GM21529 (cell line): ENCODE data around the gene ZFYVE21.

Source experiments
- ATAC-seq: cut with Tn5 transposase; IDR thresholded peaks from one replicate; pipeline ENCODE4 v1.9.1; 2021; ENCODE audit not compliant: unreplicated experiment

The ZFYVE21 gene

DNA sequence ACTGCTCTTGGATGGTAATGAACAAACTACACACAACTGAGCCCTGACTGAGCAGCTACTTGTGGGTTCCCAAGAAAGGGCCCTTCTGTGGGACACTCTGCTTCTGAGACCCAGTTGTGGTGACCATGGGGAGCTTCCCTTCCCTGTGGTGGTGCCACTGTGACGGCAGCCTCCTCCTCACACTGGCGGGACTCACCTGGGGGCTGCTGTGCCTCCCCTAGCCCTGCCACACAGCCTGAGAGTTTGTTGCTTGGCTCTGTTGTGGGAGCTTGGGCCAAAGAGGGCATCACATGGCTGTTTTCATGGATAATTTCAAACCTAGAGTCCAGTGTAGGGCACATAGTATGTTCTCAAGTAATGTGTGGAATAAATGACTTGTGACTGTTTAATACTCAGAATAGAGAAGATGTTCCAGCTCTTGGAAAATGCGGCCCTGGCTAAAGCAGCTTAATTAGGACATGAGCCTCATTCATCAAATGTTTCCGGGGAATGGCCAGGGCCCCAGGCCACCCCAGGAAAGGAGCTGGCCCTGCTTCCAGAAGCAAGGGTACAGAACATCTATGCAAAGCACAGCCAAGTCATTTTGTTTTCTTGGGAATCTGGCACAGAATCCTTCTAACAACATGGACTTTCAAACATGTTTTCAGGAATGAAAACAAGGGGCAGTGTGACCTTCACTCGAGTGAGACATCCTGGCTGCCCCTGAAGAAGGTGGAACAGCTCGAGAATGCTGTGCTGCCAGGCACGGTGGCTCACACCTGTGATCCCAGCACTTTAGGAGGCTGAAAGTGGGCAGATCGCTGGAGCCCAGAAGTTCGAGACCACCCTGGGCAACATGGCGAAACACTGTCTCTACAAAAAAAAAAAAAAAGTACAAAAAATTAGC lies 21.2 kb downstream of the ZFYVE21 start:
- ATAC-seq = no peak

DNA sequence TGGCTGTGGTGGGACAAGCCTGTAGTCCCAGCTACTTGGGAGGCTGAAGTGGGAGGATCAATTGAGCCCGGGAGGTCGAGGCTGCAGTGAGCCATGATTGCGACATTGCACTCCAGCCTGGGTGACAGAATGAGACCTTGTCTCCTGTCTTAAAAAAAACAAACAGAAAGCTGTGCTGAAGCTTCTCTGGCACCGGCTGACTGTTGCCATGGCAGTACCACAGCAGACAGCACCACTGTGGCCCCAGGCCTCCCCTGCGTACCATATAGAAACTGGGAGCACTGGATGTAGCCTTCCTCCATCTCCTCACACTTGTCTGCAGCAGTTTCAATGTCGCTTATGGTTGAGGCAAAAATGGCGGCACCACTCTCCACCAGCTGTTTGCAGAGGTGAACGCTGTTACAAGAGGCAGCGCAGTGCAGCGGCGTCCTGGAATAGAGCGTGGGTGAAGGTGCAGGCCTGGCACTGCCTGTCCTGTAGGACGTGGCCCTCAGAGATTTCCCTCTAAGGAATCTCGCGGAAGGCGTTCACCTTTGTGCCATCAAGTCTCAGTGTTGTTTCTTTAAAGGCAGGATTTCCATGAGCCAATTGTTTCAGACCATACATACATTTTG lies 21.9 kb downstream of the ZFYVE21 start:
- ATAC-seq = no peak

DNA sequence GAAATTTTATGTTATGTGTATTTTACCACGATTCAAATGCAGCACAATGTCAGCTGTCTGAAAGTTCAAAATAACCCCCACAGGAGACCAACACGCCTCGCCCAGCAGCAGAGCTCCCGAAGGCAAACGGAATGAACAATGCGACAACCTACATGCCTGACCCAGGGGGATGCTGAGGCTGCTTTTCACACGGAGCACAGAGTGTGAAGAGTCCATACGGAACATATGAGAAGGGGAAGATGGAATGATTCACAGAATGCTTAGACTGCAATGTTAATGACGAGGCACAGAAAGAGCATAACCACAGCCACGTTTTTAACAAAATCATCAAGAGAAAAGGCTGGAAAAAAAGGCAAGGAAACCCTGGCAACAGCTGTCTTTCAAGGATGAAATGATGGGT lies 22.6 kb downstream of the ZFYVE21 start:
- no peak for ATAC-seq

DNA sequence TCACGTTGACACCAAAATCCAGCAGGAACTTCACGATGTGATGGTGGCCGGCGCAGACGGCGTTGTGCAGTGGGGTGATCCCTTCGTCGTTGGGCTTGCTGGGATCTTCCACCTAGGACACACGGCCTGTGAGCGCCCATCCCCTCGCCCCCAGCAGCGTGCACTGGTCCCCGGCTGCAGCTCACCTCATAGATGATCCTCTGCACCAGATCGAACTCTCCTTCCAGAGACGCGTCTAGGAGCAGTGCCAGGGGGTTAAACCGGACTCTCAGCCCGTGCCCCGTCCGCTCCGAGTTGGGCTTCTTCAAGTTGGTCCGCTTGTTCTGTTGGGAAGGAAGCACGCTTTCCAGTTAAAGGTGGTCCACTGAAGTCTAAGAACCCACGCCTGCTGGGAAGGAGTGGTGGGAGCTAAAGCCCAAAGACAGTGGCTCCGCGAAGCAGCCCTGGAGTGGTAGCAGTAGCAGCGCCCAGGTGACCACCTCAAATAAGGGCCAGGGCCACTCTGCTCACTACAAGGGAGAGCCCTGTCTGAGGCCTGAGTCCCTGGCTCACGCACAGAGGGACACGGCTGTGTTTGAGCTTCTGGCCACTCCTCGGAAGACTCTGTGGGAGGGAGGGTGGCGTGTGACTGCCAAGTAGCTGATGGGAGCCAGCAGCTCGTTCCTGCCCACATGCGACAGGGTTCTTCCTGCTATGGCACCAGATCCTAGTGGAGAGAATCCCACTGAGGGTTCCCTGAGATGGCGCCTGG lies 23.3 kb downstream of the ZFYVE21 start:
- no peak for ATAC-seq

DNA sequence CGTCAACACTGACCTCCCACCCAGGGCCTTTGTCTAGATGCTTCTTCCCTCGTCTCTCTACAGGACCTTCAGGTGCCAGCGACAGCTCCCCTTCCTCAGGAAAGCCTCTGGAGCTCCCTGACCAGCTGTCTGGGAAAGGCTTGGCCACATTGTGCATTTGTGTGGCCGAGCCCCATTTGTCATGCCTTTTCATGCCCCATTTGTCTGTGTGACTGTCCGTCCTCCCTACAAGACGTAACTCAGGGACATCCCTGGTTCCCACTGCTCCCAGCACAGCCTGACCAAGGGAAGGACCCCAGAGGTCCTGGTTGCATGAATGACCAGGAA lies 23.8 kb downstream of the ZFYVE21 start:
- no peak for ATAC-seq

DNA sequence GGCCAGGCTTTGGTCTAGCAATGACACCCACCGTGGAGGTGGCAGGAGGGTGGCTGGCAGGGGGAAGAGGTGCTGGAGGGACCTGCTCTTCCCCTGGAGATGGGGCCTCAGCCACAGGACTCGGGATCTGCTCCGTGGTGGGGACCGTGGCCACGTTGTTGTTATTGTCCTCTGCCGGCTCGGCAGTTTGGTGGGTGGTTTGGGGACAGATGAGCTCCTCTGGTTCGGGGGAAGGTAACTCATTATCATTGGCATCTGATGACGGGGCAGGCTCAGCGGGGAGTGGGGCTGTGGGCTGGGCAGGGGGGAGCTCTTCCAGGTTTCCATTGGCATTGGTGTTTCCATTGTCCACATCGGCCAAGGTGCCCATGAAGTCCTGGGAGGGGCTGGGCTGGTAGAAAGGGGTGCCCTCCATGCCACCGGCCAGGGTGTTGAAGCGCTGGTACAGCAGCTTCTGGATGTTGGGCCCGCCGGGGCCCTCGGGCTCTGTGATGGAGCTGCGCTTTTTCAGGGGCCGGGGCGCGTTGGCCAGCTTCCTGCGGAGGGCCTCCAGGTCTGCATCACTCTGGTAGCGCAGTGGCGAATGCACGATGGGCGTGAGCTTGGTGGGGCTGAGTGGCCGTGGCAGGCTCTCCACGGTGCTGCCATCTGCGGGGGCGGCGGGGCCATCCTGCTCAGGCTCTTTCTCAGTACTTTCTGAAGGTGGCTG lies 24.3 kb downstream of the ZFYVE21 start:
- no peak for ATAC-seq

DNA sequence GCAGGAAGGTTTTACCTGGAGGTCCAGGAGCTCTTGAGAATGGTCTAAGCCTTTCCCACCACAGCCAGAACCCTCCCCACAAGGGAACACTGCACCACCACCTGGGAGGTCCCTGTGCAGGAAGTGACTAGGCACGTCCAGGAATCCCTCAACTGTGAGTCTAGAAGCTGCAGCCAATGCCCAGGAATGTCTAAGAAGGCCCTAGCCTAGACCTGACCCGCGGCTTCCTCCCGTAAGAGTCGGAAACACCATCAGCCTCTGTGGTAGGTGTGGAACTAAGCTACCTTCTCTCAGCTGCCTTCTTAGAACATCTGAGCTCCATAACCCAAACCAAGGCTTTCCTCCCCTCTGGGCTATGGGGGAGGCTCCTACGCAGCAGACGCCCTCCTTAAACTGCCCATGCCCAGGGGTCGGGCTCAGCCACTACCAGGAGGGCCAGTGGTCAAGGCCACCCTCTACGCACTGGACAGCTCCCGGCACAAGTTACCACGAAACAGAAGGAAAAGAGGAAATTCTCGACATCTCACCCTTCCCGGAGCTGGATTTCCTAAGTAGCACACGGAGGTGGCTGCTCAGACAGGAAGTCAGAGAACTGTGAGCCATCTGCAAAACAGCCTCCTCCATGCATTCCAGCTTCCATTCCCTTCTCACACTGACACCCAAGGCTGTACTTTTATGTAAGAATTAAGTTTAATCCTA lies 25.5 kb downstream of the ZFYVE21 start:
- no peak for ATAC-seq

DNA sequence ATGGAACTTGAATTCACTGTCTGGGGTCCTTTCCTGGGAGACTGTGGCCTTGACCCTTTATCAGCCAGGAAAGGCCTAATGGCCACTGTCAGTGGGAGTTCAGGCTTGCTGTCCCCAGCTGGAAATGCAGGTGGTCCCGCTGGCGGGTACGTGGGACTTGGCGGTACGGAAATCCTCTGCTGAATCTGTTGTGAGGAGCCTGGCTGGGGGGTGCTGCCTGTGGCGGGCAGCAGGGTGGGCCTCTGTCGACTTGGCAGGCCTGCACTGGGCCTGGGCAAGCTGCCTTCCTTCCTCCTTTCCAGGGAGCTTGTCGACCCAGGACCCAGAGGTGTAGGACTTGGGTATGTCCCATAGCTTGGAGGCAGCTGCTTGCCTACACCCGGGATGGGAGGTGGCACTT lies 26.3 kb downstream of the ZFYVE21 start:
- ATAC-seq = no peak

DNA sequence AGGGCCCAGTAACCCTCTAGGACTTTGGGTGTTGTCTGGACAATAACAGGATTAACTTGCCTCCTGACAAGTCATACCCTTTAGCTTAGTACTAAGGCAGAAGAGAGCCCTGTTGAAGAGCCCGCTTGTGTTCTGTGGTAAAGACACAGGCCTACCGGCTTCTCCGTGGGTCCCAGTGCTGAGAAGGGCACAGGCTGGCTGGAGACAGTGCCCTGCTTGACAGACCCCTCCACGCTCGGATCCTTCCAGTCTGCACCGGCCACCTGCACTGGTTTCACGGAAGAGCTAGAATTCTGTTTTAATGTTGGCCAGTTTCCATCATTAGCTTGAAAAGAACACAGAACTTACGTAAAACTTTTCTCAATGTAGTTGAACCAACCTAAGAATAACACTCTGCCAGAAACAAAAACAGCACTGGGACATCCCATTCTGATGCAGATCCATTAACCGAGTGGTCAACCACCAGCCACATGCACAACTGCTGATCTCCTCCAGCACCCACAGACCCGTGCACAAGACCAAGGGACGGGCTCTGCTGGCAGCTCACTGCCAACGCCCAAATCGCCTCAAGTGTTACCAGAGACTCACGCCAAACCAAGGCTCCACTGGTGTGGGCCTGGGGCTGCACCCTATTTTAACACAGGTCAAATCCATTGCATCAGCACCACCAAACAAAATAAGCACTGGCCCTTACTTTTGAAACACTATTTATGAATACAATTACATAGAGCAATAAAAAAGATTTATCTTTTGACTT lies 27.1 kb downstream of the ZFYVE21 start:
- ATAC-seq = no peak

DNA sequence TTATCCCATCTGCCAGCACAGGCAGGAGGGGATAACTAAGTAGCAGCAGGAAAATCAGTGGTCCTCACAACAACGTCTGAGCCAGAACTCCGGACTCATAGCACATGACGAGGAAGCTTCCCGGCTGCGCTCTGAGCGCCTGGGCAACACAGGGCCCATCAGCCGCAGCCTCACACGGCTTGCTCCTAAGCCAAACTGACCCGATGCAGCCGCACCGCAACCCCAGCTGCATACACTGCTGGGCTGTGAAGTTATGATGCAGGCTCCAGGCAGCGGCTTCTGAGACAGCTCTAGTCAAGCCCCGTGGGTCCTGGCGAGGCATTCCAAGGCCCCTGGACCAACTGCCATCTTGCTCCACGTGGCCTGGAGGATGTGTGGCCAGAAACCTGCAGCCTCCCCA lies 28.1 kb downstream of the ZFYVE21 start:
- ATAC-seq = no peak

DNA sequence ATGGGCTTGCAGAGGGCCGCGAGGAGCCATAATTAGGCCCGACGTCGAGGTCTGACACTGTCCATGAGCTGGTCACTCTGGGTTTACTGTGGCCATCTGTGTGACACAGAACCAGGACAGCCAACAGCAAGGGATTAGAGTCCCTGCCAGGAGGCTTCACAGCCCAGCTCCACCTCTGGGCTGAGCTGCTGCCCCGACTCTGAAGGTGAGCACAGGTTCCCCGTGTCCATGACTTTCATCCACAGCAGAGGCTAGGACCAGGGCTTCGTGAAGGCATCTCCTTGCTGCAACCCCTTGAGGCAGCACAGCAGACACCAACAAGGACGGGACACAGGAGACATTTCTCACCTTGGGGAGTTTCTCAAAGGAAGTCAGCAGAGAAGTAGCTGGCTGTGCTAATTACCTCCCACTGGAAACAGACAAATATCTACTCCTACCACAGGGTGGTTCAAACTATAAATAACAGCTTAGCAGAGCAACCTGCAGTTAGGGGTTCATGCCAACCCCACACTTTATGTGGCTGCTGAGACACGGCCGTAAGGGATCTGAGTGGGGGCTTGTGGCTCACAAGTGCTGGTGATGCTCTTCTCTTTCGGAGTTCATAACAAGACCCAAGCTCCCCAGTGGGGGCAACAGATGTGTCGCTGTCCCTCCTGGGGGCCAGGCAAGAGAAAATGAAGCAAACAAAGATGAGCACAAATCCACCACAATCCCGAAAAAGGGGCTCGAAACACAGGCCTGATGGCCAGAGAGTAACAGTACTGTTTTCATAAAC lies 29.2 kb downstream of the ZFYVE21 start:
- ATAC-seq = no peak

DNA sequence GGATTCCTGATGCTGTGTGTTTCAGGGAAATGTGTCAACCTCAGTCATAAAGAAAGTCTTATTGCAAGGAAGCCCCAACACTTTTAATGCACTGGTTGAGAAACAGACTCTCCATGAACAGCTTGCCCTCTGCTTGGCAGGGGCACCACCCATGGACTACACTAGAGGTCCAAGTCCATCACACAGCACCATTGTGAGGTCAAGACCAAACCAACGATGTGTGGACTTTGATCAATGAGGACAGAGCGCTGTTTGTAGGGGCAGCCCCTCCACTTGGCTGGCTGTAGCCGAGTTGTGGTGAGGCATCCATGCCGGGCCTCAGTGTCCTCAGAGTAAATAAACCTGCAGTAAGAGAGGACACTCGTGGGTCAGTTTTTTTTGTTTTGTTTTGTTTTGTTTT lies 29.8 kb downstream of the ZFYVE21 start:
- ATAC-seq = no peak

DNA sequence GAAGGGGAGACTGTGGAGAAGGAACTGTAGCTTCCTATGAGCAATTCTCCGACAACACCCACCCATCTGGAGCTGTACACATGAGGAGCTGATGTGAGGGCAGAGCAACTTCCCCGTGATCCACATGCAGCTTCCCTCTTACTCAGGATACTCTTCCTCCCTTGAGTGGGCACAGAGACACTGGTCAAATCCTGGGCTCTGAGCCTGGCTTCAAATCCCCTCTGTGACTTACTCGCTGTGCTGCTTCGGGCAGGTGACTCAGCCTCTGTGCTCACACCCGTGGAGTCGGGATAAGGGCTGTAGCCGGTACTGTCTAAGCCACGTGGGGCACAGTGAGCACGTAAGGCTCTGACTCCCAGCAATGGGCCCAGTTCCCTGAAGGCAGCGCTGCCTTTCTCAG lies 31.1 kb downstream of the ZFYVE21 start:
- no peak for ATAC-seq

DNA sequence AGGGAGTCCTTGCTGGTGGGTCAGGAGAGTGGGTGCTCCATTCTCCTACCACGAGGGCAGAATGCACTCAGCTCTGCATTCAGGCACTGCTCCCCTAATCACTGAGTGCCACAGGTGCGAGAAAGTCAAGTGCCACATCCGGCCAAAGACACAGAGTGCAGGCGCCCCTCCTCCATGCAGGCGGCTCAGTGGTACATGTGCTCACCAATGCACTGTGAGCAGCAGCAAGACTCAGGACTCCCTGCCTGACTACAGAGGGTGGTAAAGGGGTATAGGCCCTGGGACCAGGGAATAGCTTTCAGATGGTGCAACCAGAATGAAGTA lies 32.9 kb downstream of the ZFYVE21 start:
- no peak for ATAC-seq

DNA sequence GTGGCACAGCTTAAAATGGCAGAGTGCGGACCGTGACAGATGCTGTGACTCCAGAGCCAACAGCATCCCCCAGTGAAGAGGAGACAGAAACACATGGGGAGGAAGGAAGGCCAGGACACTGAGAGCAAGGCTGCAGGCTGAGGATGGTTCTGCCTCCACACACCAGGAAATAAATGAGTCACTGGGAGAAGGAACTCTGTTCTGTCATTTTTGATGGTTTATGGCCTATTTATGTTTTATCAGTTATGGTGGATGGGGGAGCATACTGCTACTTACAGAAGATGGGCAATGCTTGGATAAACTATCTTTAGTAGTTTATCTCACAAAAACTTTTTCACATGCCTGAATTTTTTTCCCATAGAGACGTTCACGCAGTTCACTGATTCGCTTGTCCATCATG lies 33.8 kb downstream of the ZFYVE21 start:
- ATAC-seq = no peak

DNA sequence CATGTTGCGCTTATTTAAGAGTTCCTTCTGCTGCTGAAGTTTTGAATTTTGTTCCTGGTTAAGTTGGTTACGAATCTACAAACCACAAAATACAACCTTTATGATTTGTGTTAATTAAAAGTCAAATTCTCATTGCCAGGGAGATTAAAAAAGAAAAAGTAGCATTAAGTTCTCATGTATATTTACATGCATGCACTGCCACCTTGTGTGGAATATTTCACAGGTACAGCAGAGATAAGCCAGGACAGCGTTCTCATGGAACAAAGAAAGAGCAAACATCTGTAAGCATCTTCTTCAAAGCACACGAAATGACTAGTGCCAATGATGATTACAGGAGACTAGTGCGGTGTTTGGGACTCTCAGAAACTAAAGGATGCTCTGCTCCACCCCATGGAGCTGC lies 34.2 kb downstream of the ZFYVE21 start:
- no peak for ATAC-seq

DNA sequence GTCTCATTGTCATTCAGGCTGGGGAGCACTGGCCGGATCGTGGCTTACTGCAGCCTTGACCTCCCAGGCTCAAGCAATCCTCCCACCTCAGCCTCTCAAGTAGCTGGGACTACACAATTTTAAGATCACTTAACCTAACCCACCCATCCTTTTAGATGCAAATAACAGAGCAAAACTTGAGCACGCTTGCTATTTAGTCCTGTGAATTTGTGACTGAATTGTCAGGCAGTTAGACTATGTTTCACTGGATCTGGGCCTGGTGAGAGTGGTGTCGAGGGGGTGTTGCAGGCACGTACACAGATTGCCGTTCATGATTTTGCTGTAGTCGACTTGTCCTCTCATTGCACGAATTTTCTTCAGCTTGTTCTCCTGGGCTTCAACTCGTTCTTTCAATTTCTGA lies 38.2 kb downstream of the ZFYVE21 start:
- ATAC-seq = no peak

DNA sequence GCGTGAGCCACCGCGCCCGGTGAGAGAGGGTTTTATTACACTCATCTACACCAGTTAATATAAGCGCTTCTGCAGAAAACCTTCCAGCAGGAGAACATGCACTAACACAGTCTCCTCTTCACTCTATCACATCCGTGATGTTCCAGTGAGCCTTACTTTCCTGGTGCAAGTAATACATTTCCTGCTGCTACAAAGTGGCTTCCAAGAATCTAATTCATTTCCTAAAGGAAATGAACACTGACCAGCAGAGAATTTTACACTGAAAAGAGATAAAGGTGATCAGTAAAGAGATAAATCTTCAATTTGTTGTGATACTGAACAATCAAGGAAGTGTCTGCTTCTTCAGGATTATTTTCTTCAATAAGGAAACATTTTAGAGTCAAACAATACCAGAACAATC lies 39.5 kb downstream of the ZFYVE21 start:
- ATAC-seq = no peak

DNA sequence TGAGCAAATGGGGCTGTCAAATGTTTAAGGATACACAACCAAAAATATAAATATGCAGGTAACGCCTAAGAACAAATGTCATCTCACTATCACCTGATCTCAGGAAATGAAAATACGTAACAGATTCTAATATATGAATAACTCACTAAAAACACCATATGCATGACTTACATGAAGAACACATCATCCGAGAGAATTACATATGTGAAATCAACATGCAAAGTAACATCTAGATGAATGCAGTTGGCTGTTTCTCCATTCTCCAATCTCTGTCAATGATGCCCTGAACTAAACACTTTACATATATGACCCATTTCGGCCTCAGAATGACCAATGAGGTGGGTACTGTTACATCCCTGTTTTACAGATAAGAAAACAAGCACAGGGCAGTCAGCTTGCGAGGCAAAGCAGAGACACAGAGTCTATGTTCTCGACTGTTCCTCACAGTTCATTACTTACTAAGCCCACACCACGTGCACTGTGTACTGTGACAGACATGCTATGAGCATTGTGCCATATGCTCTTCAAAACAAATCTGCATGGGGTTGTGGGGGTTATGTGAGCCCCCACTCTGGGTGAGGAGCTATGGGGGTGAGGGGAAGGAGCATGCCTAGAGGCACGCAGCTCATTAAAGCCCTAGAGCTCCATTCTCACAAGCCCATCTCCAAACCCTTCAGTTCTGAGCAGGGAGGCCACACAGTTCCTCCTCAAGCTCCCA lies 42.6 kb downstream of the ZFYVE21 start:
- no peak for ATAC-seq
